K562 (cell line): ENCODE data around the gene LENEP. TPM values are rescaled to one million over a fixed set of nuclear protein-coding genes. Genes with fewer than 3 reads are reported as not detected.

ENCODE experiments used
- ATAC-seq: fragments of 200-7000 bp; cut with Tn5 transposase; 3 replicates; pipeline ENCODE4 v1.9.1; 2020; ENCODE audit warnings: moderate library complexity
- BruUV-seq: library from RNA; stranded (reverse); fragments of 400-500 nt; replicated peaks from 2 replicates; lab custom pipeline; 2021; lab: Mats Ljungman, UMichigan
- CTCF ChIA-PET: fragments of 300-600 bp; formaldehyde crosslinking; extraction: SDS; loops from one replicate; lab custom pipeline; 2021; ENCODE audit warnings: low intra/inter-chr PET ratio; lab: Yijun Ruan, JAX
- POLR2A ChIA-PET: fragments of 300-600, 350-650 bp; sonication (Branson Sonifier 250); formaldehyde crosslinking; extraction: SDS; loops from one replicate; lab custom pipeline; 2021; ENCODE audit warnings: antibody characterized with exemption, inconsistent platforms; lab: Yijun Ruan, JAX
- DNase-seq, 4 experiments: peaks; one replicate each; pipeline versions ENCODE4 v3.0.0 to v3.0.0-alpha.2; 2011 to 2018; ENCODE audit warnings: low spot score in 3 of 4, mixed read lengths in 3 of 4; ENCODE audit errors: extremely low read depth in 1 of 4
- FAIRE-seq: peaks from 2 replicates; lab custom pipeline; 2011; peaks lifted over from hg19 to GRCh38; lab: Jason Lieb, UNC
- H2AFZ ChIP-seq: 2 replicates; pipeline ENCODE4 v1.6.0; 2011; ENCODE audit warnings: low read depth, low read length, control low read depth, inconsistent platforms
- H3K27ac ChIP-seq: fragments of 200-600 bp; 3 replicates; pipeline ENCODE4 v1.8.0; 2011; ENCODE audit warnings: low read depth, mild to moderate bottlenecking, control low read depth, inconsistent platforms, low read length, moderate library complexity, mixed read lengths; ENCODE audit errors: extremely low read depth
- H3K27me3 ChIP-seq, 2 experiments: fragments of 300-600 bp in 1 of 2; 2 replicates in 1 of 2; 3 replicates in 1 of 2; pipeline versions ENCODE4 v1.6.0 to v1.8.0; 2011; ENCODE audit warnings: inconsistent platforms in 2 of 2, low read length in 2 of 2, mild to moderate bottlenecking in 1 of 2, mixed read lengths in 1 of 2, moderate library complexity in 1 of 2; ENCODE audit not compliant: control insufficient read depth in 2 of 2, insufficient read depth in 2 of 2
- H3K36me3 ChIP-seq: fragments of 300-600 bp; 3 replicates; pipeline ENCODE4 v1.8.0; 2011; ENCODE audit warnings: mild to moderate bottlenecking, low read length, inconsistent platforms; ENCODE audit not compliant: control insufficient read depth, insufficient read depth
- H3K4me1 ChIP-seq, 2 experiments: fragments of 200-600 bp in 1 of 2; replicated peaks in 1 of 2; 2 replicates in 1 of 2; 3 replicates in 1 of 2; pipeline versions ENCODE4 v1.5.1 to v1.8.0; 2011; ENCODE audit warnings: inconsistent platforms in 2 of 2, low read length in 2 of 2, mild to moderate bottlenecking in 1 of 2, mixed read lengths in 1 of 2, moderate library complexity in 1 of 2; ENCODE audit not compliant: control insufficient read depth in 2 of 2, insufficient read depth in 2 of 2
- H3K4me2 ChIP-seq: 2 replicates; pipeline ENCODE4 v1.6.1; 2011; ENCODE audit warnings: low read length, control low read depth, inconsistent platforms, mixed read lengths; ENCODE audit not compliant: insufficient read depth
- H3K4me3 ChIP-seq: fragments of 200-600 bp; sonication (generic), shearing (Covaris generic); 2 replicates; pipeline ENCODE4 v1.5.1; 2016; ENCODE audit warnings: control low read depth, inconsistent platforms
- H3K79me2 ChIP-seq: fragments of 200-600 bp; 3 replicates; pipeline ENCODE4 v1.8.0; 2011; ENCODE audit warnings: low read length, inconsistent platforms; ENCODE audit not compliant: control insufficient read depth, insufficient read depth
- H3K9ac ChIP-seq, 2 experiments: 2 replicates each; pipeline versions ENCODE4 v1.6.0 to v1.6.1; 2011; ENCODE audit warnings: low read depth in 2 of 2, low read length in 2 of 2, control low read depth in 1 of 2, inconsistent platforms in 1 of 2, mild to moderate bottlenecking in 1 of 2, mixed read lengths in 1 of 2; ENCODE audit not compliant: insufficient read depth in 1 of 2
- H3K9me1 ChIP-seq: one replicate; pipeline ENCODE4 v1.6.0; 2011; ENCODE audit warnings: inconsistent platforms, mild to moderate bottlenecking, low read length, moderate library complexity; ENCODE audit not compliant: control insufficient read depth, insufficient read depth
- H3K9me3 ChIP-seq: replicated peaks from 2 replicates; pipeline ENCODE4 v1.5.1; 2011; ENCODE audit warnings: low read depth, low read length, inconsistent platforms; ENCODE audit not compliant: control insufficient read depth, insufficient read depth
- H4K20me1 ChIP-seq: replicated peaks from 2 replicates; pipeline ENCODE4 v1.6.1; 2011; ENCODE audit warnings: low read length, inconsistent platforms, mixed read lengths; ENCODE audit not compliant: control insufficient read depth, insufficient read depth
- ELF1 ChIP-seq: fragments of 200-800 bp; sonication (Bioruptor generic); IDR thresholded peaks from 2 replicates; pipeline ENCODE4 v1.6.1; 2016; ENCODE audit warnings: missing genetic modification characterization, missing compliant biosample characterization
- MYBL2 ChIP-seq, 2 experiments: fragments of 450-650 bp in 1 of 2; sonication (generic) in 1 of 2; formaldehyde crosslinking in 1 of 2; IDR thresholded peaks; 2 replicates each; pipeline versions ENCODE4 v1.6.1 to v1.8.1; 2017 to 2022; ENCODE audit warnings: borderline replicate concordance in 1 of 2, inconsistent platforms in 1 of 2, low read depth in 1 of 2, mild to moderate bottlenecking in 1 of 2, missing genetic modification reagents in 1 of 2, moderate library complexity in 1 of 2
- NCOA4 ChIP-seq: fragments of 450-650 bp; IDR thresholded peaks from 2 replicates; pipeline ENCODE4 v1.6.1; 2018; ENCODE audit warnings: mild to moderate bottlenecking; ENCODE audit not compliant: partially characterized antibody
- PHB2 ChIP-seq: fragments of 450-650 bp; IDR thresholded peaks from 2 replicates; pipeline ENCODE4 v1.6.1; 2017; ENCODE audit warnings: low read depth
- PHF8 ChIP-seq: fragments of 200-600 bp; sonication (generic); IDR thresholded peaks from 2 replicates; pipeline ENCODE4 v1.6.1; 2012; ENCODE audit warnings: mixed run types, mild to moderate bottlenecking, inconsistent platforms, low read length, moderate library complexity, borderline replicate concordance
- POLR2G ChIP-seq: fragments of 200-400 bp; formaldehyde crosslinking; IDR thresholded peaks from 2 replicates; pipeline ENCODE4 v1.6.1; 2017; ENCODE audit warnings: low read depth, mild to moderate bottlenecking, antibody characterized with exemption, low read length, moderate library complexity
- POLR3A ChIP-seq: IDR thresholded peaks from 2 replicates; pipeline ENCODE4 v1.6.1; 2011; ENCODE audit warnings: borderline replicate concordance, mild to moderate bottlenecking, moderate library complexity; ENCODE audit not compliant: insufficient read length, insufficient read depth; ENCODE audit errors: extremely low read depth
- RBFOX2 ChIP-seq: fragments of 200-400 bp; formaldehyde crosslinking; IDR thresholded peaks from 2 replicates; pipeline ENCODE4 v1.6.1; 2017; ENCODE audit warnings: low read depth, mild to moderate bottlenecking, low read length, moderate library complexity
- RFX7 ChIP-seq: fragments of 250-450 bp; sonication (Bioruptor Pico); IDR thresholded peaks from 2 replicates; pipeline ENCODE4 v1.5.1; 2021; ENCODE audit warnings: mild to moderate bottlenecking
- SREBF1 ChIP-seq: fragments of 150-350 bp; IDR thresholded peaks from 2 replicates; pipeline ENCODE4 v1.6.1; 2014; ENCODE audit warnings: antibody characterized with exemption, low read depth, low read length, borderline replicate concordance
- SRSF9 ChIP-seq: fragments of 200-400 bp; formaldehyde crosslinking; IDR thresholded peaks from 2 replicates; pipeline ENCODE4 v1.6.1; 2017; ENCODE audit warnings: low read depth, low read length, borderline replicate concordance
- WGBS: fragments of 100-300 bp; shearing (Covaris generic); methylation state at CpG from one replicate; pipeline ENCODE4 v1.1.6; 2016; ENCODE audit warnings: low coverage, mixed read lengths; ENCODE audit not compliant: insufficient coverage; ENCODE audit errors: missing lambda C conversion rate; 5-methylcytosine and 5-hydroxymethylcytosine counted together
- in situ Hi-C: fragments of 300-500 bp; cut with MboI; formaldehyde crosslinking; loops from 4 replicates; pipeline ENCODE4 v1.15.0; 2018; ENCODE audit warnings: inconsistent platforms, mixed read lengths
- intact Hi-C: fragments of 100-400 bp; cut with micrococcal nuclease; formaldehyde crosslinking; loops from 2 replicates; pipeline ENCODE4 v1.14.2; 2022
- polyA plus RNA-seq, 8 experiments: library from polyadenylated mRNA; depleted of rRNA in 4 of 8; stranded (reverse) in 5 of 8; unstranded in 3 of 8; fragments of >200 nt; fragmentation: Nextera tagmentation in 2 of 8; fragmentation: Illumina TruSeq in 1 of 8; extraction: Ambion mirVana in 2 of 8; extraction: Trizol in 1 of 8; gene quantifications; 2 replicates each; pipeline versions ENCODE4 v1.2.1 to v1.2.3, GENCODE V29; 2011 to 2014; ENCODE audit warnings: inconsistent platforms in 1 of 8, missing spikeins in 1 of 8
- total RNA-seq, 7 experiments: library from RNA; depleted of rRNA in 6 of 7; stranded (reverse); fragments of >200 nt in 6 of 7; fragmentation: Illumina TruSeq in 2 of 7; extraction: Trizol in 2 of 7; gene quantifications; 2 replicates each; pipeline versions ENCODE4 v1.2.1 to v1.2.3, GENCODE V29; 2011 to 2021; ENCODE audit warnings: low replicate concordance in 1 of 7

LENEP gene
- total and polyA plus RNA-seq, 9 of the 15 experiments (the other 6 are each of a cell fraction or from before 2014, with no cell fraction given): 0.23 to 0.87 (median 0.67) TPM; not detected in 5

- Histone ChIP-seq H3K79me2 (peaks cover 49% of the 10 kb centered on the region), H3K27ac (no peak overlapping the region), H3K9me1 (peaks cover 6% of the 10 kb centered on the region), H3K9me3 (no peaks in the 10 kb centered on the region), H3K4me3 (no peak overlapping the region), H3K9ac (peak overlapping the region in 1 of 2 experiments; percentile 80; a peak in 2 of 4 replicates), H3K4me1 (peaks cover 20 to 44% of the 10 kb centered on the region in 2 experiments), H3K36me3 (peaks cover 61% of the 10 kb centered on the region), H3K4me2 (no peak overlapping the region; the same call in 1 of the 2 replicates), H2AFZ (no peak overlapping the region), H3K27me3 (no peaks in the 10 kb centered on the region), H4K20me1 (no peaks in the 10 kb centered on the region; the same call in 1 of the 2 replicates)
- in situ Hi-C loops (no loop called here), intact Hi-C loops (no loop called here)
- ATAC-seq: no peak
- CTCF ChIA-PET: no interaction called here
- no TSS peak for BruUV-seq
- POLR2A ChIA-PET: interaction anchor here (0.5 to 2.8 kb wide), 5 partner anchors 10 to 230 kb away, joined by 3 to 21 read pairs (median 4); no protein-coding TSS in a partner anchor
- WGBS: 90% methylated on average over 3 of the region's 3 CpGs
- DNase-seq: no peak
- FAIRE-seq: no peak
- no peak for TF ChIP-seq RFX7 (CRISPR knock-in tag)
- peak; percentile 27; the same call in 1 of the 2 replicates for TF ChIP-seq RBFOX2
Measured at GRCh38 chr1:154989195-154989860, 4.1 kb upstream of the LENEP start.

- TF ChIP-seq NCOA4: no peak
- TF ChIP-seq PHF8: no peak
- no peak for TF ChIP-seq POLR3A
- TF ChIP-seq SRSF9: no peak
- TF ChIP-seq MYBL2 (IDR thresholded peaks at IDR 0.05; ENCODE audit: low read depth): no peak
- no peak for TF ChIP-seq MYBL2 (CRISPR knock-in tag; IDR thresholded peaks at IDR 0.05; ENCODE audit: borderline replicate concordance)
- peak; percentile 41; the same call in 1 of the 2 replicates for TF ChIP-seq POLR2G
- TF ChIP-seq PHB2: no peak
- no peak for TF ChIP-seq ELF1 (tag)
- no peak for TF ChIP-seq SREBF1
- FAIRE-seq (no peak), ATAC-seq (no peak), DNase-seq (no peak)
- intact Hi-C loops: no loop called here
- Histone ChIP-seq H3K9ac (peak overlapping the region in 1 of 2 experiments; percentile 59; a peak in 1 of 4 replicates), H3K36me3 (peaks cover 58% of the 10 kb centered on the region), H3K79me2 (peaks cover 41% of the 10 kb centered on the region), H3K27me3 (no peaks in the 10 kb centered on the region), H3K4me1 (peaks cover 28 to 47% of the 10 kb centered on the region in 2 experiments), H3K9me1 (peaks cover 6% of the 10 kb centered on the region), H3K4me2 (no peak overlapping the region), H3K4me3 (no peak overlapping the region), H3K27ac (no peak overlapping the region; the same call in 2 of the 3 replicates), H4K20me1 (no peaks in the 10 kb centered on the region; the same call in 1 of the 2 replicates), H3K9me3 (no peaks in the 10 kb centered on the region), H2AFZ (no peak overlapping the region)
- ChIA-PET CTCF (no interaction called here), POLR2A (interaction anchor here (0.7 to 2.8 kb wide), 3 partner anchors 9 to 14 kb away, joined by 4 to 21 read pairs (median 4); no protein-coding TSS in a partner anchor)
- WGBS: 94% methylated on average over 8 of the region's 8 CpGs
- BruUV-seq: no TSS peak
- in situ Hi-C loops: no loop called here
Measured at GRCh38 chr1:154990276-154990675, 3.1 kb upstream of the LENEP start.
